Heart left ventricle (tissue), 16 donors: ENCODE results near the gene LEP. TPM values are rescaled to one million over a fixed set of nuclear protein-coding genes. Genes with fewer than 3 reads are reported as not detected.

ENCODE experiments used
- ATAC-seq, 4 donors: fragments of 200-7000 bp; cut with Tn5 transposase; one replicate each; pipeline ENCODE4 v1.9.1; 2020 to 2022; ENCODE audit warnings: moderate library complexity in 4 of 4, mild to moderate bottlenecking in 3 of 4, moderate number of reproducible peaks in 1 of 4
- DNase-seq, 5 donors: peaks; one replicate each; pipeline ENCODE4 v3.0.0-alpha.2; 2020
- H3K27ac ChIP-seq, 12 donors: fragments of 200-600 bp; sonication (generic) in 4 of 12; one replicate each; pipeline versions ENCODE4 v1.5.0 to v1.8.0; 2016 to 2022; ENCODE audit warnings: mild to moderate bottlenecking in 2 of 12
- H3K27me3 ChIP-seq, 9 donors: fragments of 200-600 bp; sonication (generic) in 2 of 9; one replicate each; pipeline versions ENCODE4 v1.5.1 to v1.8.0; 2016 to 2022; ENCODE audit warnings: mild to moderate bottlenecking in 3 of 9
- H3K36me3 ChIP-seq, 9 donors: fragments of 200-600 bp; sonication (generic) in 2 of 9; one replicate each; pipeline versions ENCODE4 v1.5.0 to v1.8.0; 2018 to 2022; ENCODE audit warnings: mild to moderate bottlenecking in 2 of 9
- H3K4me1 ChIP-seq, 12 donors: fragments of 200-600 bp; sonication (generic) in 4 of 12; one replicate each; pipeline versions ENCODE4 v1.5.0 to v1.8.0; 2016 to 2022; ENCODE audit warnings: mild to moderate bottlenecking in 3 of 12
- H3K4me3 ChIP-seq, 12 donors: fragments of 200-600 bp; sonication (generic) in 4 of 12; one replicate each; pipeline versions ENCODE4 v1.5.0 to v1.8.0; 2017 to 2022; ENCODE audit warnings: mild to moderate bottlenecking in 9 of 12, moderate library complexity in 4 of 12
- H3K9me3 ChIP-seq, 12 donors: fragments of 200-600 bp; sonication (generic) in 4 of 12; one replicate each; pipeline versions ENCODE4 v1.5.0 to v1.8.0; 2016 to 2022; ENCODE audit warnings: mild to moderate bottlenecking in 1 of 12
- POLR2A ChIP-seq, 2 donors: fragments of 450-650 bp; IDR thresholded peaks; one replicate each; pipeline ENCODE4 v1.6.1; 2017; ENCODE audit warnings: antibody characterized with exemption in 2 of 2, mild to moderate bottlenecking in 2 of 2, moderate library complexity in 2 of 2
- WGBS, 4 donors: extraction: QIAGEN DNeasy Blood & Tissue Kit in 2 of 4; methylation state at CpG; one replicate each; pipeline versions ENCODE4 v1.1.5 to v1.1.7; 2013 to 2018; 5-methylcytosine and 5-hydroxymethylcytosine counted together
- intact Hi-C, 10 donors: fragments of 100-400 bp; cut with DNase I; formaldehyde crosslinking; loops; one replicate each; pipeline versions ENCODE4 v1.11.1 to v1.14.2; 2022
- polyA plus RNA-seq, 2 donors: library from polyadenylated mRNA; stranded (reverse); fragments of 200-250 nt; gene quantifications; one replicate each; pipeline ENCODE4 v1.2.3, GENCODE V29; 2013
- total RNA-seq, 9 donors: library from RNA; depleted of rRNA in 2 of 9; stranded (reverse); fragments of >200 nt in 2 of 9; fragmentation: NEBNext Ultra II Directional in 3 of 9; extraction: Animal tissue kit (Norgen Biotek cat#: 25700) in 3 of 9; gene quantifications; one replicate each; pipeline versions ENCODE4 v1.1.0 to v1.2.4, GENCODE V29; 2016 to 2023
- TF ChIP-seq, protein P1 (sequence below), 12 donors: fragments of 200-600 bp; sonication (generic) in 4 of 12; IDR thresholded peaks; one replicate each; pipeline versions ENCODE4 v1.5.0 to v1.8.0; 2018 to 2022; ENCODE audit warnings: antibody characterized with exemption in 12 of 12, mild to moderate bottlenecking in 5 of 12
- donor health status: ischemic (EF 13 %, LVEDD 7.1; RV severe dilation, severe dysfunction).
- donor health status: healthy with polysubstance abuse.
- donor health status: DM: no; HTN: yes; CAD: no.
- donor health status: DM: no; HTN: no; CAD: no.
- donor health status: ischemic (EF 25% LVEDD 6.9; RV normal size, moderate dysfunction).
- donor health status: ischemic (EF 25% LVEDD 5.7; RV mildly dilated, moderate dysfunction).
- donor health status: healthy.
- donor health status: DM: yes; HTN: yes; CAD: no.
- donor health status: ischemic (EF 35%, LVEDD 5.7; RV mildly dilated, moderate dysfunction).
- donor health status: nonischemic (EF 11% LVEDD 7.7; RV severe dilation, severe dysfunction).
- donor health status: DM: yes; HTN: yes; CAD: no.
- donor health status: PGD.
- donor health status: ischemic (EF 29% LVEDD 5.4; RV normal size, mild dysfunction).
- donor health status: nonischemic (EF 23%, LVEDD 6.1; RV moderate dilation, normal function).

The LEP gene
- total and polyA plus RNA-seq, 11 donors: 0.12 to 8.4 (median 0.36) TPM; not detected in 3

DNA sequence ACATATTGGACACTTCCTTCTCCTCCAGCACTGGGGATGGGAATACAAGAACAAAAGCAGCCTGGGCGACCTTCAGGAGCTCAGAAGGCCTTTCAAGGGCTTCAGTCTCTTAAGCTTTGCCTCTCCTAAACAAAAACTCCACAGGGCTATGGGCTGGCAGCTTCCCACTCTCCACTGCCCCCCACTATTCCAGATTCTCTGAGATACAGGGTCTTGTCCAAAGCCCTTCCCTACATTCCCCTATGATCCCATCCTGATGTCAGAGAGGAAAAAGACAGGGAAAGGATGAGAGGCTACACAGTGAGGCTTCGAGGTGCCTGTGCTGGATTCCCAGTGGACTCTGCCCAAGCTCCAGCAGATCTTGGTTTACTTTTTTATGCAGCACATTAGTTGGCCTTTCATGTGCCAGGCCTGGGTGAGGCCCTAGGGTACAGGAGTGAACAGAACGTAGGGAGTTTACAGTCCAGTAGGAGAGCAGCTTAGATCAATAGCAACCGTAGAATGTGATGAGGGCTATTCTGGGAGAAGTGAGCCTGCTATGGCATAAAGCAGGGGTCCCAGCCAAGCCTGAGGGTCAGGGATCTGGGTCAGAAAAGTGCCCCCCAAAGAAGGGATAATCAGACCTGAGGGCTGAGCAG, 33.3 kb downstream of the LEP start:
- TF ChIP-seq, protein P1, sequence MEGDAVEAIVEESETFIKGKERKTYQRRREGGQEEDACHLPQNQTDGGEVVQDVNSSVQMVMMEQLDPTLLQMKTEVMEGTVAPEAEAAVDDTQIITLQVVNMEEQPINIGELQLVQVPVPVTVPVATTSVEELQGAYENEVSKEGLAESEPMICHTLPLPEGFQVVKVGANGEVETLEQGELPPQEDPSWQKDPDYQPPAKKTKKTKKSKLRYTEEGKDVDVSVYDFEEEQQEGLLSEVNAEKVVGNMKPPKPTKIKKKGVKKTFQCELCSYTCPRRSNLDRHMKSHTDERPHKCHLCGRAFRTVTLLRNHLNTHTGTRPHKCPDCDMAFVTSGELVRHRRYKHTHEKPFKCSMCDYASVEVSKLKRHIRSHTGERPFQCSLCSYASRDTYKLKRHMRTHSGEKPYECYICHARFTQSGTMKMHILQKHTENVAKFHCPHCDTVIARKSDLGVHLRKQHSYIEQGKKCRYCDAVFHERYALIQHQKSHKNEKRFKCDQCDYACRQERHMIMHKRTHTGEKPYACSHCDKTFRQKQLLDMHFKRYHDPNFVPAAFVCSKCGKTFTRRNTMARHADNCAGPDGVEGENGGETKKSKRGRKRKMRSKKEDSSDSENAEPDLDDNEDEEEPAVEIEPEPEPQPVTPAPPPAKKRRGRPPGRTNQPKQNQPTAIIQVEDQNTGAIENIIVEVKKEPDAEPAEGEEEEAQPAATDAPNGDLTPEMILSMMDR (IDR thresholded peaks at IDR 0.05): no peak
- TF ChIP-seq POLR2A (IDR thresholded peaks at IDR 0.05): no peak
- Histone ChIP-seq H3K9me3 (peaks cover 0 to 18% (median 5%) of the 10 kb centered on the region in 12 donors), H3K36me3 (peaks cover 0 to 2% (median 0%) of the 10 kb centered on the region in 9 donors), H3K27ac (no peak overlapping the region), H3K27me3 (peaks cover 4 to 27% (median 22%) of the 10 kb centered on the region in 9 donors), H3K4me3 (no peak overlapping the region), H3K4me1 (peaks cover 0 to 19% (median 10%) of the 10 kb centered on the region in 12 donors)
- WGBS, 4 donors: 84 to 94% (median 85%) methylated on average over 4 of the region's 4 CpGs
- ATAC-seq (no peak), DNase-seq (no peak)
- intact Hi-C loops: no loop called here

DNA sequence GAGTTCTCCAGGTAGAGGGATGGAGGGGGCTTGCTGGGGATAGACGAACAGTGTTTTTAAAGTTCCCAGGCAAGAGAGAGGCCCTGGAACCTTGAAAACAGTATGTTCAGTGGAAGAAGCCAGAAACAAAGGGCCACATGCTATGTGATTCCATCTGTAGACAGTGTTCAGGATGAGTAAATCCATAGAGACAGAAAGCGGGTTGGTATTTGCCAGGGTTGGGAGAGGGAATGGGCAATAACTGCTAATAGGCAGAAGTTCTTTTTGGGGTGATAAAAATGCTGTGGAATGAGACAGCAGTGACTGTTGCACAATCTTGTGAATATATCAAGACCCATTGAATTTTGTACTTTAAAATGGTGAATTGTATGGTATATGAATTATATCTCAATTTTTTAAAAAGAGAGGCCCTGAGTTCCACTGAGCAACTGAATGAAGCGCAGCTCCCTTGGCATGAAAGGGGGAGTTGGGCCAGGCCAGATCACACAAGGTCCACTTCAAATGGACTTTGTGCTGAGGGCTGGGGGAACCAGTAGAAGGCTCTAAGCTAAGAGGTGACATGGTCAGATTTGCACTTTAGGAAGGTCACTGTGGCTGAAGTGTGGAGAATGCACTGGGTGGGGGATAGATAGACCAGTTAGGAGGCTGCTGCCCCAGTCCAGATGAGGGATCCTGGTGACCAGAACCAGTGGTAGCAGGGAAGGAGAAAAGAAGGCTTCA, 34.0 kb downstream of the LEP start:
- peaks cover 0 to 4% (median 0%) of the 10 kb centered on the region in 9 donors for H3K36me3 ChIP-seq
- H3K27ac ChIP-seq: no peak overlapping the region
- no peak for TF ChIP-seq POLR2A (IDR thresholded peaks at IDR 0.05)
- TF ChIP-seq, protein P1 (IDR thresholded peaks at IDR 0.05): no peak
- peaks cover 0 to 19% (median 10%) of the 10 kb centered on the region in 12 donors for H3K4me1 ChIP-seq
- DNase-seq (no peak), ATAC-seq (no peak)
- 43 to 61% (median 52%) methylated on average over 3 of the region's 3 CpGs for WGBS, 4 donors
- no peak overlapping the region for H3K4me3 ChIP-seq
- peaks cover 4 to 24% (median 18%) of the 10 kb centered on the region in 9 donors for H3K27me3 ChIP-seq
- intact Hi-C loops: no loop called here
- H3K9me3 ChIP-seq: peaks cover 0 to 24% (median 7%) of the 10 kb centered on the region in 12 donors

DNA sequence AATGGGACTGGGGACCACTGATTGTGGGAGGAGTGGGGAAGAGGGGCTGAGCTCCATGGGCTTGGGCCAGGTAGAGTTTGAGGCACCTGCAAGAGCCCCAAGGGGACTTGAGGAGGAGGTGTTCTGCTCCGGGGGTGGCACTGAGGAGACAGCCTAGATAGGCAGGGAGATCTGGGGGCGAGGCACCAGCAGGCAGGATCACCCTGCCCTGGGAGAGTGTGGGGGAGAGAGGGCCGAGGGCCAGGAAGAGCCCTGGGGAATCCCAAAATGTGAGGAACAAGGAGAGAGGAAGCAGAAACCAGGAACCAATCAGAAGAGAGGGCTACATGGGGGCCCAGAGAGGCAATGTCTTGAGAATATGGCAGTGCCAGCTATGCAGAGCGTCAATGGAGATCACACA, 34.6 kb downstream of the LEP start:
- Histone ChIP-seq H3K27ac (no peak overlapping the region), H3K36me3 (peaks cover 0 to 4% (median 0%) of the 10 kb centered on the region in 9 donors), H3K9me3 (peaks cover 0 to 31% (median 11%) of the 10 kb centered on the region in 12 donors), H3K27me3 (peaks cover 4 to 18% (median 12%) of the 10 kb centered on the region in 9 donors), H3K4me1 (peaks cover 0 to 17% (median 9%) of the 10 kb centered on the region in 12 donors), H3K4me3 (no peak overlapping the region)
- no peak for DNase-seq
- intact Hi-C loops: no loop called here
- WGBS, 4 donors: 73 to 83% (median 80%) methylated on average over 4 of the region's 4 CpGs
- ATAC-seq: no peak
- no peak for TF ChIP-seq POLR2A (IDR thresholded peaks at IDR 0.05)
- TF ChIP-seq, protein P1 (IDR thresholded peaks at IDR 0.05): no peak

DNA sequence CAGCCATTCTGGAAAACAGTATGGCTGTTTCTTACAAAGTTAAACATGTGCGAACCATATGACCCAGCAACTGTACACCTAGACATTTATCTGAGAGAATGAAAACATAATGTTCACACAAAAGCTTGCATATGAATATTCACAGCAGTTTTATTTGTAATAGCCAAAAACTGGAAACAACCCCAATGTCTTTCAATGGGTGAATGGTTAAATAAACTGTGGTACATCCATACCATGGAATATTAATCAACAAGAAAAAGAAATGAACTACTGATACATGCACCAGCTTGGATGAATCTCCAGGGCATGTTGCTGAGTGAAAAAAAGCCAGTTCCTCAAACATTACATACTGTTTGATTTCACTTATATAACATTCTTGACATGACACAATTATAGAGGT, 37.3 kb downstream of the LEP start:
- peaks cover 0 to 38% (median 14%) of the 10 kb centered on the region in 12 donors for H3K9me3 ChIP-seq
- H3K4me1 ChIP-seq: no peaks in the 10 kb centered on the region
- no peak overlapping the region for H3K4me3 ChIP-seq
- H3K27me3 ChIP-seq: no peaks in the 10 kb centered on the region
- 93 to 97% (median 95%) methylated on average over 1 of the region's 1 CpG for WGBS, 4 donors
- intact Hi-C loops: no loop called here
- peaks cover 0 to 4% (median 0%) of the 10 kb centered on the region in 9 donors for H3K36me3 ChIP-seq
- ATAC-seq (no peak), DNase-seq (no peak)
- no peak overlapping the region for H3K27ac ChIP-seq
- no peak for TF ChIP-seq POLR2A (IDR thresholded peaks at IDR 0.05)
- TF ChIP-seq, protein P1 (IDR thresholded peaks at IDR 0.05): no peak
